GM12878 (cell line): ENCODE results near the gene ARHGAP1. TPM values are rescaled to one million over a fixed set of nuclear protein-coding genes. Genes with fewer than 3 reads are reported as not detected.

Experiments
- ATAC-seq: fragments of 200-7000 bp; cut with Tn5 transposase; 3 replicates; pipeline ENCODE4 v1.9.1; 2020; ENCODE audit warnings: mild to moderate bottlenecking, moderate library complexity
- BruUV-seq: library from RNA; stranded (reverse); fragments of 400-500 nt; replicated peaks from 2 replicates; lab custom pipeline; 2021; lab: Mats Ljungman, UMichigan
- CTCF ChIA-PET: fragments of 300-600 bp; sonication (Branson Sonifier 250); formaldehyde crosslinking; extraction: SDS; loops from one replicate; lab custom pipeline; 2021; ENCODE audit warnings: inconsistent platforms; lab: Yijun Ruan, JAX
- POLR2A ChIA-PET: fragments of 350-600 bp; formaldehyde crosslinking; extraction: SDS; loops from one replicate; lab custom pipeline; 2021; ENCODE audit warnings: inconsistent platforms; lab: Charles Lee
- RAD21 ChIA-PET: fragments of 300-600 bp; sonication (Branson Sonifier 250); formaldehyde crosslinking; loops from one replicate; lab custom pipeline; 2023; ENCODE audit warnings: antibody characterized with exemption; ENCODE audit not compliant: unreplicated experiment; lab: Charles Lee
- SMC1A ChIA-PET: fragments of 300-600 bp; sonication (Branson Sonifier 250); formaldehyde crosslinking; loops from one replicate; lab custom pipeline; 2023; ENCODE audit not compliant: unreplicated experiment, uncharacterized antibody; lab: Charles Lee
- DNase-seq: peaks from one replicate; pipeline ENCODE4 v3.0.0-alpha.2; 2011; ENCODE audit warnings: low read depth, low spot score
- FAIRE-seq: peaks from 3 replicates; lab custom pipeline; 2011; peaks lifted over from hg19 to GRCh38; lab: Jason Lieb, UNC
- H2AFZ ChIP-seq: 2 replicates; pipeline ENCODE4 v1.6.0; 2011; ENCODE audit warnings: low read depth, low read length, control low read depth; ENCODE audit not compliant: control insufficient read depth
- H3K27ac ChIP-seq: 2 replicates; pipeline ENCODE4 v1.5.1; 2011; ENCODE audit warnings: control low read depth; ENCODE audit not compliant: control insufficient read depth, insufficient read depth
- H3K27me3 ChIP-seq, 2 experiments: replicated peaks in 1 of 2; 2 replicates each; pipeline versions ENCODE4 v1.6.0 to v1.6.1; 2011; ENCODE audit warnings: low read length in 1 of 2; ENCODE audit not compliant: control insufficient read depth in 2 of 2, insufficient read depth in 2 of 2
- H3K36me3 ChIP-seq, 2 experiments: 2 replicates each; pipeline ENCODE4 v1.5.1; 2011; ENCODE audit warnings: low read length in 1 of 2; ENCODE audit not compliant: control insufficient read depth in 2 of 2, insufficient read depth in 2 of 2
- H3K4me1 ChIP-seq: 2 replicates; pipeline ENCODE4 v1.6.1; 2011; ENCODE audit warnings: mild to moderate bottlenecking, low read length, moderate library complexity, mixed read lengths; ENCODE audit not compliant: control insufficient read depth, insufficient read depth
- H3K4me2 ChIP-seq: 2 replicates; pipeline ENCODE4 v1.6.0; 2011; ENCODE audit warnings: control low read depth; ENCODE audit not compliant: control insufficient read depth, insufficient read depth
- H3K4me3 ChIP-seq: fragments of 200-600 bp; sonication (generic); 2 replicates; pipeline ENCODE4 v1.5.1; 2016
- H3K79me2 ChIP-seq: 2 replicates; pipeline ENCODE4 v1.6.0; 2011; ENCODE audit warnings: low read length; ENCODE audit not compliant: control insufficient read depth, insufficient read depth
- H3K9ac ChIP-seq: 2 replicates; pipeline ENCODE4 v1.8.0; 2011; ENCODE audit warnings: low read length, control low read depth, mixed read lengths; ENCODE audit not compliant: control insufficient read depth, insufficient read depth
- H3K9me3 ChIP-seq: replicated peaks from 3 replicates; pipeline ENCODE4 v1.5.1; 2011; ENCODE audit warnings: mild to moderate bottlenecking, low read length; ENCODE audit not compliant: control insufficient read depth, insufficient read depth
- H4K20me1 ChIP-seq: 2 replicates; pipeline ENCODE4 v1.6.0; 2011; ENCODE audit not compliant: control insufficient read depth, insufficient read depth
- CEBPB ChIP-seq, 2 experiments: fragments of 150-350 bp in 1 of 2; IDR thresholded peaks; 2 replicates each; pipeline ENCODE4 v1.6.1; 2012 to 2014; ENCODE audit warnings: low read depth in 2 of 2, low read length in 2 of 2, borderline replicate concordance in 1 of 2, inconsistent platforms in 1 of 2
- DPF2 ChIP-seq: fragments of 450-650 bp; IDR thresholded peaks from 2 replicates; pipeline ENCODE4 v1.6.1; 2017; ENCODE audit warnings: mild to moderate bottlenecking
- MLLT1 ChIP-seq: fragments of 450-650 bp; IDR thresholded peaks from 2 replicates; pipeline ENCODE4 v1.6.1; 2016; ENCODE audit warnings: mild to moderate bottlenecking
- MXI1 ChIP-seq: fragments of 150-350 bp; IDR thresholded peaks from 2 replicates; pipeline ENCODE4 v1.6.1; 2011; ENCODE audit warnings: low read depth, mild to moderate bottlenecking, inconsistent platforms, low read length, improper control_type of control experiment
- SIX5 ChIP-seq: IDR thresholded peaks from 2 replicates; pipeline ENCODE4 v1.6.1; 2011; ENCODE audit warnings: mild to moderate bottlenecking, low read depth, low read length, moderate library complexity; ENCODE audit not compliant: severe bottlenecking
- USF1 ChIP-seq: IDR thresholded peaks from 2 replicates; pipeline ENCODE4 v1.6.1; 2011; ENCODE audit warnings: borderline replicate concordance, low read depth, mild to moderate bottlenecking, moderate library complexity, mixed read lengths, low read length; ENCODE audit not compliant: insufficient read depth; ENCODE audit errors: extremely low read length
- ZNF207 ChIP-seq: fragments of 450-650 bp; IDR thresholded peaks from 2 replicates; pipeline ENCODE4 v1.6.1; 2014; ENCODE audit warnings: antibody characterized with exemption, mild to moderate bottlenecking, borderline replicate concordance
- ZZZ3 ChIP-seq: IDR thresholded peaks from 2 replicates; pipeline ENCODE4 v1.6.1; 2011; ENCODE audit warnings: low read depth; ENCODE audit not compliant: control insufficient read depth, insufficient read length
- whole genome bisulfite sequencing: methylation state at CpG from one replicate; pipeline ENCODE4 v1.1.6; 2016; ENCODE audit warnings: low lambda C conversion rate; ENCODE audit not compliant: insufficient replicate concordance, insufficient coverage; ENCODE audit errors: missing lambda C conversion rate; 5-methylcytosine and 5-hydroxymethylcytosine counted together
- in situ Hi-C: fragments of 300-500 bp; cut with MboI; formaldehyde crosslinking; loops from 9 replicates; pipeline ENCODE4 v1.14.3; 2018; ENCODE audit warnings: mixed read lengths
- intact Hi-C: fragments of 100-400 bp; cut with micrococcal nuclease; formaldehyde crosslinking; loops from one replicate; pipeline ENCODE4 v1.14.2; 2022; ENCODE audit not compliant: unreplicated experiment
- polyA plus RNA-seq, 11 experiments: library from polyadenylated mRNA; depleted of rRNA in 4 of 11; unstranded in 6 of 11; stranded (reverse) in 5 of 11; fragments of >200 nt; fragmentation: Nextera tagmentation in 4 of 11; fragmentation: Illumina TruSeq in 1 of 11; extraction: Ambion mirVana in 4 of 11; extraction: Trizol in 1 of 11; gene quantifications; 1 replicate in 1 of 11; 2 replicates in 10 of 11; pipeline versions ENCODE4 v1.2.1 to v1.2.3, GENCODE V29; 2011 to 2016; ENCODE audit warnings: inconsistent platforms in 2 of 11, missing spikeins in 2 of 11, low read depth in 1 of 11
- total RNA-seq, 4 experiments: library from RNA; depleted of rRNA in 3 of 4; stranded (reverse); fragments of >200 nt in 3 of 4; fragmentation: Illumina TruSeq in 1 of 4; extraction: Trizol in 1 of 4; gene quantifications; 2 replicates each; pipeline versions ENCODE4 v1.2.1 to v1.2.3, GENCODE V29; 2013 to 2021
- TF ChIP-seq, protein P1 (sequence below): fragments of 450-650 bp; IDR thresholded peaks from 2 replicates; pipeline ENCODE4 v1.6.1; 2017; ENCODE audit warnings: mild to moderate bottlenecking, moderate library complexity
- TF ChIP-seq, protein P2 (sequence below): IDR thresholded peaks from 2 replicates; pipeline ENCODE4 v1.6.1; 2012; ENCODE audit warnings: mild to moderate bottlenecking, low read depth, low read length

Gene ARHGAP1
- total and polyA plus RNA-seq, 10 of the 15 experiments (the other 5 are each of a cell fraction or from before 2014, with no cell fraction given): 4.3 to 45.5 (median 23.2) TPM

DNA sequence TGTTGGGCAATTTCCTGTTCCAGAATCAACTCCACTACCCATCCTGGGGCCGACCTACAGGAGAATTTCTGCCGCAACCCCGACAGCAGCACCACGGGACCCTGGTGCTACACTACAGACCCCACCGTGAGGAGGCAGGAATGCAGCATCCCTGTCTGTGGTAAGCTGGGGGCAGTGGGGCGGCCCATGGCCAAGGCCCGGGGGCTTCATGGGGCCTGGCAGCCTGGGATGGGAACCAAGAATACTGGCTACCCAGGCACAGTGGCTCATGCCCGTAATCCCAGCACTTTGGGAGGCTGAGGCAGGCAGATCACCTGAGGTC lies 22.9 kb upstream of the ARHGAP1 start (continued):
- TF ChIP-seq, protein P1, sequence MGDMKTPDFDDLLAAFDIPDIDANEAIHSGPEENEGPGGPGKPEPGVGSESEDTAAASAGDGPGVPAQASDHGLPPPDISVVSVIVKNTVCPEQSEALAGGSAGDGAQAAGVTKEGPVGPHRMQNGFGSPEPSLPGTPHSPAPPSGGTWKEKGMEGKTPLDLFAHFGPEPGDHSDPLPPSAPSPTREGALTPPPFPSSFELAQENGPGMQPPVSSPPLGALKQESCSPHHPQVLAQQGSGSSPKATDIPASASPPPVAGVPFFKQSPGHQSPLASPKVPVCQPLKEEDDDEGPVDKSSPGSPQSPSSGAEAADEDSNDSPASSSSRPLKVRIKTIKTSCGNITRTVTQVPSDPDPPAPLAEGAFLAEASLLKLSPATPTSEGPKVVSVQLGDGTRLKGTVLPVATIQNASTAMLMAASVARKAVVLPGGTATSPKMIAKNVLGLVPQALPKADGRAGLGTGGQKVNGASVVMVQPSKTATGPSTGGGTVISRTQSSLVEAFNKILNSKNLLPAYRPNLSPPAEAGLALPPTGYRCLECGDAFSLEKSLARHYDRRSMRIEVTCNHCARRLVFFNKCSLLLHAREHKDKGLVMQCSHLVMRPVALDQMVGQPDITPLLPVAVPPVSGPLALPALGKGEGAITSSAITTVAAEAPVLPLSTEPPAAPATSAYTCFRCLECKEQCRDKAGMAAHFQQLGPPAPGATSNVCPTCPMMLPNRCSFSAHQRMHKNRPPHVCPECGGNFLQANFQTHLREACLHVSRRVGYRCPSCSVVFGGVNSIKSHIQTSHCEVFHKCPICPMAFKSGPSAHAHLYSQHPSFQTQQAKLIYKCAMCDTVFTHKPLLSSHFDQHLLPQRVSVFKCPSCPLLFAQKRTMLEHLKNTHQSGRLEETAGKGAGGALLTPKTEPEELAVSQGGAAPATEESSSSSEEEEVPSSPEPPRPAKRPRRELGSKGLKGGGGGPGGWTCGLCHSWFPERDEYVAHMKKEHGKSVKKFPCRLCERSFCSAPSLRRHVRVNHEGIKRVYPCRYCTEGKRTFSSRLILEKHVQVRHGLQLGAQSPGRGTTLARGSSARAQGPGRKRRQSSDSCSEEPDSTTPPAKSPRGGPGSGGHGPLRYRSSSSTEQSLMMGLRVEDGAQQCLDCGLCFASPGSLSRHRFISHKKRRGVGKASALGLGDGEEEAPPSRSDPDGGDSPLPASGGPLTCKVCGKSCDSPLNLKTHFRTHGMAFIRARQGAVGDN: no peak
- TF ChIP-seq USF1: no peak
- TF ChIP-seq ZZZ3: no peak
- TF ChIP-seq CEBPB (IDR thresholded peaks at IDR 0.05; ENCODE audit: borderline replicate concordance in 1 of 2, low read depth in 2 of 2, low read length in 2 of 2): no peak
- TF ChIP-seq, all 136 proteins: peak for 0

- FAIRE-seq: no peak
- ChIA-PET RAD21 (no interaction called here), CTCF (no interaction called here), POLR2A (interaction anchor here (0.6 kb wide), 1 partner anchor 194 kb away, joined by 3 read pairs; no protein-coding TSS in a partner anchor), SMC1A (no interaction called here)
- H3K4me3 ChIP-seq: no peak overlapping the region
- WGBS: 77% methylated on average over 11 of the region's 11 CpGs
- H3K79me2 ChIP-seq: no peaks in the 10 kb centered on the region
- intact Hi-C loops: no loop called here
- no peaks in the 10 kb centered on the region for H3K9me3 ChIP-seq
- no peak overlapping the region for H3K9ac ChIP-seq
- H3K36me3 ChIP-seq: no peaks in the 10 kb centered on the region
- in situ Hi-C loops: no loop called here
- no peak for DNase-seq
- ATAC-seq: no peak
- H4K20me1 ChIP-seq: no peaks in the 10 kb centered on the region
- no peaks in the 10 kb centered on the region for H3K27me3 ChIP-seq
- H3K4me1 ChIP-seq: no peaks in the 10 kb centered on the region; the same call in 1 of the 2 replicates
- no TSS peak for BruUV-seq
- H2AFZ ChIP-seq: no peak overlapping the region
- H3K27ac ChIP-seq: no peak overlapping the region
- H3K4me2 ChIP-seq: no peak overlapping the region
- TF ChIP-seq SIX5 (no peak), DPF2 (no peak), ZNF207 (no peak), MLLT1 (no peak), MXI1 (no peak)
- TF ChIP-seq, protein P2, sequence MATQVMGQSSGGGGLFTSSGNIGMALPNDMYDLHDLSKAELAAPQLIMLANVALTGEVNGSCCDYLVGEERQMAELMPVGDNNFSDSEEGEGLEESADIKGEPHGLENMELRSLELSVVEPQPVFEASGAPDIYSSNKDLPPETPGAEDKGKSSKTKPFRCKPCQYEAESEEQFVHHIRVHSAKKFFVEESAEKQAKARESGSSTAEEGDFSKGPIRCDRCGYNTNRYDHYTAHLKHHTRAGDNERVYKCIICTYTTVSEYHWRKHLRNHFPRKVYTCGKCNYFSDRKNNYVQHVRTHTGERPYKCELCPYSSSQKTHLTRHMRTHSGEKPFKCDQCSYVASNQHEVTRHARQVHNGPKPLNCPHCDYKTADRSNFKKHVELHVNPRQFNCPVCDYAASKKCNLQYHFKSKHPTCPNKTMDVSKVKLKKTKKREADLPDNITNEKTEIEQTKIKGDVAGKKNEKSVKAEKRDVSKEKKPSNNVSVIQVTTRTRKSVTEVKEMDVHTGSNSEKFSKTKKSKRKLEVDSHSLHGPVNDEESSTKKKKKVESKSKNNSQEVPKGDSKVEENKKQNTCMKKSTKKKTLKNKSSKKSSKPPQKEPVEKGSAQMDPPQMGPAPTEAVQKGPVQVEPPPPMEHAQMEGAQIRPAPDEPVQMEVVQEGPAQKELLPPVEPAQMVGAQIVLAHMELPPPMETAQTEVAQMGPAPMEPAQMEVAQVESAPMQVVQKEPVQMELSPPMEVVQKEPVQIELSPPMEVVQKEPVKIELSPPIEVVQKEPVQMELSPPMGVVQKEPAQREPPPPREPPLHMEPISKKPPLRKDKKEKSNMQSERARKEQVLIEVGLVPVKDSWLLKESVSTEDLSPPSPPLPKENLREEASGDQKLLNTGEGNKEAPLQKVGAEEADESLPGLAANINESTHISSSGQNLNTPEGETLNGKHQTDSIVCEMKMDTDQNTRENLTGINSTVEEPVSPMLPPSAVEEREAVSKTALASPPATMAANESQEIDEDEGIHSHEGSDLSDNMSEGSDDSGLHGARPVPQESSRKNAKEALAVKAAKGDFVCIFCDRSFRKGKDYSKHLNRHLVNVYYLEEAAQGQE: no peak
Measured at GRCh38 chr11:46722566-46723358, 22.3 kb upstream of the ARHGAP1 start.
